HG03139 (cell line): ENCODE data around the gene APOBEC2.
A peak's percentile ranks its signal among the peaks of the same experiment; 100 is the strongest.
"Not testable (repeated sequence)": the region's sequence is repeated elsewhere in the genome, so short reads cannot be mapped to it uniquely, and the experiment has no call there.

ENCODE experiments used
- ATAC-seq: cut with Tn5 transposase; IDR thresholded peaks from one replicate; pipeline ENCODE4 v1.9.1; 2021; ENCODE audit not compliant: unreplicated experiment

APOBEC2 gene

GRCh38 chr6:41053041-41053440, at the start of gene APOBEC2:
APOBEC2 (plus strand) TSS chr6:41053202; CDS start chr6:41053348, 146 bp downstream.
- no peak for ATAC-seq

- not testable (repeated sequence) for ATAC-seq
Measured at GRCh38 chr6:41006217-41006616, 46.8 kb upstream of the APOBEC2 start.

DNA sequence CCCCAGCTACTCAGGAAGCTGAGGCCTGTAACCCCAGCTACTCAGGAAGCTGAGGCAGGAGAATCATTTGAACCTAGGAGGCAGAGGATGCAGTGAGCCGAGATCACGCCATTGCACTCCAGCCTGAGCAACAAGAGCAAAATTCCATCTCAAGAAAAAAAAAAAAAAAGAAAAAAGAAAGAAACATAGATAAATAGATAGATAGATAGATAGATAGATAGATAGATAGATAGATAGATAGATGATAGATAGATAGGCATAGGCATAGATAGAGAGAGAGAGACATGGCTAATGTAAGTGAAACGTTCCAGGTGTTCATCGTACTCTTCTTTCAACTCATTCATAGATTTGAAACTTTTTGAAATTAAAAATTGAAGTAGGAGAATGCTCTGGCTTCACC, 46.0 kb upstream of the APOBEC2 start:
- not testable (repeated sequence) for ATAC-seq

DNA sequence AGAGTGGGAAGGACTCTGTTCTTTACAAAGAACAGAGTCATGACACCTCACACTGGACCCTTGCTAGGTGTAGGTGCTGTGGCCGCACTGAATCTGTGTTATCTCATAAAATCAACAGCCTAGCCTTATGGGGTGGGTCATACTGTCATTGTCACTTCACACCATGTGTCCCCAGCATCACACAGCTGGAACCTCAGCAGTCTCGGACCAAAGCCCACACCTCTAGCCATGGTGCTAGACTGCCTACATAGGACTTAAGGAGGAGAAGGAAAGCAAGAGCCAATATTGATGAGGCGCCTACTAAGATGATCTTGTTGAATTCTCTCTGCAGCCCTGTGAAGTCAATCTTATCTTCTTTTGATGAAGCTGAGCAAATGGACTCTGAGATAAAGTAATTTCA, 45.0 kb upstream of the APOBEC2 start:
- no peak for ATAC-seq

GRCh38 chr6:41009669-41010068, 43.3 kb upstream of the APOBEC2 start:
- no peak for ATAC-seq

DNA sequence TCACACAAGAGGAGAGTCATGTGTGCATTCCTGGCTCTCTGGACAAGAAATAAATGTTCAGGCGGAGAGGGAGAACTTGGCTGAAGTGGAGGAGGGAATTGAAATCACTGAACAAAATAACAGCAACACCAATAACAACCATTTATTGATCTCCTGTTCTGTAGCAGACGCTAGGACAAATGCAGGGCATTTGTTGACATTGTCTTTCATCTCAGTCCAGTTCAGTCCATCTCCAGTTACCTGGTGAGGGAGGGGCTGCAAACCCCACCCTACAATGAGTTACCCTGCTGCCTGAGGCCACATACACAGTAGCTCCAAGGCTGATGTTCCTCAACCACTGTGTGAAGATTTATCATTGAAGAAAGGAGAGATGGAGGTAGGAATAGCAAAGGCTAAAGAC, 41.3 kb upstream of the APOBEC2 start:
- ATAC-seq = no peak

GRCh38 chr6:41013466-41014153, 39.4 kb upstream of the APOBEC2 start:
- no peak for ATAC-seq

DNA sequence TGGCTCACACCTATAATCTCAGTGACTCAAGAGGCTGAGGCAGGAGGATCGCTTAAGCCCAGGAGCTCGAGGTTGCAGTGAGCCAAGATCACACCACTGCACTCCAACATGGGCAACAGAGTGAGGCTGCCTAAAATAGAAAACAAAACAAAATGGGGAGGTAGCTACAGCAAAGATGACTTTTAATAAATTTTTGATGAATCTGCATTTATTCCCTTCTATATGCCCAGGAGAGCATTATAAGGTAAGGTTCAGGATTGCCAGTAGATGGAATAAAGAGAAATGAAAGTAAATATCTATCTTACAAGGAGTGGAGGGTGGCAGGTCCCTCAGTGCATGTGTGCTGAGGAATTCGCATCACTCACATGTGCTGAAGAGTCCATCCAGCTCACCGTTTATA, 38.2 kb upstream of the APOBEC2 start:
- no peak for ATAC-seq

GRCh38 chr6:41015860-41016259, 37.1 kb upstream of the APOBEC2 start:
- ATAC-seq = not testable (repeated sequence)

GRCh38 chr6:41017663-41018062, 35.3 kb upstream of the APOBEC2 start:
- ATAC-seq = no peak

GRCh38 chr6:41021832-41022231, 31.2 kb upstream of the APOBEC2 start:
- ATAC-seq = no peak

GRCh38 chr6:41022294-41022693, 30.7 kb upstream of the APOBEC2 start:
- ATAC-seq = no peak

DNA sequence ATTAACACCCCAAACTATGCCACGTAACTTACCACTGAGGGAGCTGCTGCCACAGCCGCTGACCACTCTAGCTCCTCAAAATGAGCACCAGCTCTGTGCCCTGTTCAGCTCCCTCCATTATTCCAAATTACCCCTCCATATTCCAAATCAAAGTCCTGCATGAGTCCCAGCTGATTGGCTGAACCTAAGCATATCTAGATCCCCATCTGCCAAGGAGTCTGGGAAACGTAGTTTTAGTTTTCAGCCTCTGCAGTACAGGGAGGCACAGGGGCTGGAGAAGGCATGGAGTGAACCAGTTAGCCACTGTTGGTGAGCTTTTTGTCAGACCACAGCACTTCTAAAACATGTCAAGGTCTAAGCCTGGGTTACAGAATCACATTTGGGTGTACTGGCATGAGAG, 29.9 kb upstream of the APOBEC2 start:
- no peak for ATAC-seq

DNA sequence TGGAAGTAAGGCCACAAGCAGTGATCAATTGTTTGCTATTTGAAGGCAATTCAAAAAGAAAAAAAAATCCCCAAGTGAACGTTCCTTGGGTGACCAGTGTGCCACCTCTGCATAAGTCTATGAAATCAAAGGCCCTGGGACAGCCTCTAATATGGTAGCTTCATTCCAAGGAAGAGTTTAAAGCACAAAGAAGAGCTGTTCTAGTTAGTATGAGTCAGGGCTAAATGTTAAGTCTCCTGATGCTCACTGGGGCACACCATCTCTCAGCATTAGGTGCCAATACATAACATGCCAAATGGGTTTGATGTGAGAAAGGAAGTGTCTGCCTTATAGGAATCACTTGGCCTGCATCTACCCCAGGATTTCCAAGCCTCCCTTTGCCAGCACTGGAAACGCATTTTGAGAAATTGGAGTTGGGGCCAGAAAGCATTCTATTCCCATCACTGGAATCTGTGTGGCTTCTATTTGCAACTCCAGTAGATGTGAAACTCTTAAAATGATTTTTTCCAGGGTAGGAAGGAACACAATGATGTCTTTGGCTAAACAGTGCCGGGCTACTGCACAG, 27.0 kb upstream of the APOBEC2 start:
- ATAC-seq = no peak

DNA sequence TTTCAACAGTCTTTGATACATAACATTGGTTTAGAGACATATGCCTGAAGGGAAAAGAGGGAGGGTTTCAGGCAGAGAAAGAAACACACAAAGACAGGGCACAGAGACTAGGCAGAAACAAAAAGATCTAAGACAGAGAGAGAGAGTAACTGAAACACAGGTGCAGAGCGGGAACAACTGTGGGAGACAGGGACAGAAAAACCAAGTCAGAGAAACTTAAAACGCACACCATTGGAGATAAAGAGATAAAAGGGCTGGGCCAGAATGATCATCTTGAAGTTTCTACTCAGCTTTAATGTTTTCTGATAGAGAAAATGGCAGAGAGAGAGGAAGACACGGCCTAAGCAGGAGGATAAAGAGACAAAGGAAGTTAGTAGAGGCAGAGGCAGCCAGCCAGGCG, 25.8 kb upstream of the APOBEC2 start:
- ATAC-seq = no peak

- peak; percentile 68 for ATAC-seq
Measured at GRCh38 chr6:41027799-41028560, 25.0 kb upstream of the APOBEC2 start.

DNA sequence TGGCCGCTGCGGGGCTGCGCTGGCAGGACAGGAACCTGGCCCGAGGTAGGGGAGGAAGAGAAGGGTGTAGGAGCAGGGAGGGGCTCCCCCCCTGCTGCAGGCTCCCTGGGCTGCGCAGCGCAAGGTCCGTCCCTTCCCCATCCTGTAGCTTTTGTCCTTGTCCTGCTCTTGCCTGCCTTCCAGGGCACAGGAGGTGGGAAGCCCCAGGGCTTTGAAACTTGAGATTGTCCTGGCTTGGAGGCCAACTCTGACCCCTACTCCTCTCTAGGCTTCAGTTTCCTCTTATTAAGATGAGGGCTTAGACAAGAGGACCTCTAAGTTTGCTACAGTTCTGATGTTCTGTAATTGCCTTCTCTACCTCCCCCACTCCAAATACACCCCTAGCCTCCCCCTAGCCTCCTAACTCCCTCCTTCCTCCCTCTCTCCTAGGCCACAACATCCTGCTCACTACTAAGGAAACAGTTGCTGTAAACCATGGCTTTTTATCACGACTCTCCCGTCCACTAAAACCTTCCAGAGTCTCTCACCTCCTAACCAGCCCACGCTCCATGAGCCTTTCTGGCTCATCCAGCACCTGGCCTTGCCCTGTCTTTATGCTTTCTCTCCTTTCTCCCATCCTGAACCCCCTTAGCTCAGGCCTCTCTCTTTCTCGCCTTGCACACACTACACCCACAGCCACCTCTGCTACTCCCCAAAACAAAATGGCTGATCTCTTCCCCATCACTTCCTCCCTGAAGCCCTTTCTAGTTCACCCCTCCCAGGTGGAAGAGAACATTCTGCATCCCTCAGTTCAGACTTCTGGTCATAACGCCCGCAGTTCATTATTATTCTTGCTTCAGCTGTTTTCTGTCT, 24.2 kb upstream of the APOBEC2 start:
- ATAC-seq = peak; percentile 21

DNA sequence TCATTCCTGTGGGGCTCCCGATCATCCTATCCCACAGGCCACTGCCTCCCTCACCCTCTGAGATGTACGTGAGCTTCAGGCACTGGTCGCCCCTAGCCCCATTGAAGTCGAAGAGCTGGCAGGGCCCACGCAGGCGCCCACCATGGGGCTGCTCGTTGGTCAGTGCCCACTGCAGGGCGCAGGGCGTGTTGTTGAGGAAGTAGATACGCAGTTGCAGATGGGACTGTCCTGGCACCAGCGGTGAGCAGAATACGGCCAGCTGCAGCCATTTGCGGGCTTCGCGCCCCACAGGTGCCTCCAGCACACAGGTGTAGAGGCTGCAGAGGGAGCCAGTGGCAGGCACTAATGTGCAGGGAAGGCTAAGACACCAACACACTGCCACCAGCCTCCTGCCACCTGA, 20.2 kb upstream of the APOBEC2 start:
- ATAC-seq = no peak

- no peak for ATAC-seq
Measured at GRCh38 chr6:41033776-41034175, 19.2 kb upstream of the APOBEC2 start.

DNA sequence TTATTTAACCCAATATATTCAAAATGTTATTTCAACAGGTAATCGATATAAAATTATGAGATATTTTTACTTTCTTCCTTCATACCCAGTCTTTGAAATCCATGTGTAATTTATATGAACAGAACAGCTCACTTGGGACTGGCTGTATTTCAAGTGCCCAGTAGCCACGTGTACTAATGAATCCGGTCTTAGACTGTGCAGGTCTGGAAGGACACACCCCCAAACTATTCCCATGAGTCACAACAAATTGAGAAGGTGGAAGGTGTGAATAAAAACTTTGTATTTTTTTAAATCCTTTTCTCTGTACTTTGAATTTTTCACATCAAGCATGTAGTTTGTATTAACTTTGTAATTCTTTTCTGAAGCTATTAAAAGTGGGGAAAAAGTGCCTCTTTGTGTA, 16.8 kb upstream of the APOBEC2 start:
- ATAC-seq = no peak

GRCh38 chr6:41036601-41037000, 16.4 kb upstream of the APOBEC2 start:
- no peak for ATAC-seq
